ACC112 (cell line): ENCODE measurements around the gene MTCL3.
"Not testable (repeated sequence)": the region's sequence is repeated elsewhere in the genome, so short reads cannot be mapped to it uniquely, and the experiment has no call there.

Experiments used
- H2AFZ ChIP-seq: fragments of 200-600 bp; sonication (generic); one replicate; pipeline ENCODE4 v1.6.0; 2017; ENCODE audit warnings: antibody characterized with exemption, low read length; ENCODE audit not compliant: unreplicated experiment
- H3K27ac ChIP-seq: fragments of 200-600 bp; sonication (generic); 2 replicates; pipeline ENCODE4 v1.5.1; 2014; ENCODE audit warnings: low read depth, mild to moderate bottlenecking, antibody characterized with exemption, low read length, moderate library complexity
- H3K27me3 ChIP-seq: fragments of 200-600 bp; sonication (generic); 2 replicates; pipeline ENCODE4 v1.6.1; 2014; ENCODE audit warnings: mild to moderate bottlenecking, antibody characterized with exemption, low read length, moderate library complexity, mixed read lengths; ENCODE audit not compliant: insufficient read depth
- H3K36me3 ChIP-seq: fragments of 200-600 bp; sonication (generic); 2 replicates; pipeline ENCODE4 v1.6.1; 2016; ENCODE audit warnings: mild to moderate bottlenecking, antibody characterized with exemption, low read length, moderate library complexity, mixed read lengths; ENCODE audit not compliant: insufficient read depth
- H3K4me1 ChIP-seq: fragments of 200-600 bp; sonication (generic); one replicate; pipeline ENCODE4 v1.6.1; 2016; ENCODE audit warnings: low read length, mixed read lengths; ENCODE audit not compliant: insufficient read depth, unreplicated experiment, control insufficient read depth
- H3K4me3 ChIP-seq: fragments of 200-600 bp; sonication (generic); 2 replicates; pipeline ENCODE4 v1.5.1; 2014; ENCODE audit warnings: mild to moderate bottlenecking, low read depth, low read length
- H3K79me2 ChIP-seq: fragments of 200-600 bp; sonication (generic); one replicate; pipeline ENCODE4 v1.6.0; 2016; ENCODE audit warnings: low read length; ENCODE audit not compliant: control insufficient read depth, unreplicated experiment, insufficient read depth

The MTCL3 gene

DNA sequence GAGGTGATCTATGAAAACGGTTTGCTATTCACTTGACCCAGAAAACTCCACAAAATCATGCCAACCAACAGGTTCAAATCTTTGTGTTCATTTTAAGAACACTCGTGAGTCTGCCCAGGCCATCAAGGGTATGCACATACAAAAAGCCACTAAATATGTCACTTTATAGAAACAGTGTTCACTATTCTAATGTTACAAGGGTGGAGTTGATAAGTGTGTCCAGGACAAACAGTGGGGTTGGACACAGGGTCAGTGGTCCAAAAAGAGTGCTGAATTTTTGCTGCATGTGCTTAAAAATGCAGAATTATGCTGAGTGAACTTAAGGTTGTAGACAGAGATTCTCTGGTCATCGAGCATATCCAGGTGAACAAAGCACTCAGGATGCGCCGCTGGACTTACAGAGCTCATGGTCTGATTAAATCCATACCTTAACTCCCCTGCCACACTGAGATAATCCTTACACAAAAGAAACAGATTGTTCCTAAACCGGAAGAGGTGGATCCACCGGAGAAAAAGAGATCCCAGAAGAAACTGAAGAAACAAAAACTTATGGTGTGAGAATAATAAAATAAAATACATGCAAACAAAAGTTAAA, 83.4 kb downstream of the MTCL3 start:
- Histone ChIP-seq H2AFZ (no peak overlapping the region), H3K4me1 (peaks cover 3% of the 10 kb centered on the region), H3K79me2 (no peaks in the 10 kb centered on the region), H3K4me3 (no peak overlapping the region), H3K36me3 (no peaks in the 10 kb centered on the region), H3K27me3 (no peaks in the 10 kb centered on the region), H3K27ac (no peak overlapping the region)

DNA sequence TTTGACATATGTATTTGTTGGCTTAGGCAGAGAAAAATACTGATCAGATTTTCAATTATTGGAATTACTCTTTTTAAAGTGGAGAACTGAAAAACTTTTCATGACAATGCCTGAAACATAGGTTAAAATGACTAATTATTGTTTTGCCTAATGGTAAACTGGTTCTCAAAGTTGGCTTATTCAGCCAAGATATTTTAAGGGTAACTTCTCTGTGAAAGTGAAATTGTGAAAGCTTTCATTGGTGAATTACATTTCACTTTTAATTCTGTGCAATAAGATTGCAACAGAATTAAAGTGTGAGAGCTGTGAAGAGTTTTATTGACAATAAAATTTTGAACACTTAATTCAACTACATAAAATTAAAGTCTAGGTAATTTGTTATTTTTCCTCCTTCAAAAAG, 84.5 kb downstream of the MTCL3 start:
- Histone ChIP-seq H3K27me3 (no peaks in the 10 kb centered on the region), H3K4me1 (peaks cover 3% of the 10 kb centered on the region), H3K4me3 (no peak overlapping the region), H2AFZ (no peak overlapping the region), H3K27ac (no peak overlapping the region), H3K36me3 (no peaks in the 10 kb centered on the region), H3K79me2 (no peaks in the 10 kb centered on the region)

DNA sequence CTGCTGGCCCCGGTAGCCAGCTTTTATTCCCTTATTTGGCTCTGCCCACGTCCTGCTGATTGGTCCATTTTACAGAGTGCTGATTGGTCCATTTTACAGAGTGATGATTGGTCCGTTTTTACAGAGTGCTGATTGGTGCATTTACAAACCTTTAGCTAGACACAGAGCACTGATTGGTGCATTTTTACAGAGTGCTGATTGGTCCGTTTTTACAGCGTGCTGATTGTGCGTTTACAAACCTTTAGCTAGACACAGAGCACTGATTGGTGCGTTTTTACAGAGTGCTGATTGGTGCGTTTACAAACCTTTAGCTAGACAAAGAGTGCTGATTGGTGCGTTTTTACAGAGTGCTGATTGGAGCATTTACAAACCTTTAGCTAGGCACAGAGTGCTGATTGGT, 90.6 kb downstream of the MTCL3 start:
- H3K27me3 ChIP-seq, H3K27ac ChIP-seq, H3K4me3 ChIP-seq, H3K79me2 ChIP-seq, H3K36me3 ChIP-seq, H3K4me1 ChIP-seq, H2AFZ ChIP-seq: not testable (repeated sequence)

- no peaks in the 10 kb centered on the region for H3K79me2 ChIP-seq
- no peak overlapping the region for H3K4me3 ChIP-seq
- H2AFZ ChIP-seq: no peak overlapping the region
- H3K36me3 ChIP-seq: 0 out of 2 replicates have a peak, but pooled peaks cover 2% of the 10 kb centered on the region
- peaks cover 17% of the 10 kb centered on the region for H3K4me1 ChIP-seq
- H3K27me3 ChIP-seq: no peaks in the 10 kb centered on the region
- H3K27ac ChIP-seq: no peak overlapping the region
Observed at GRCh38 chr6:127423921-127424320, 95.2 kb downstream of the MTCL3 start.
